HG03575 (cell line): ENCODE results near the gene RPS15A.
"Not testable (repeated sequence)": the region's sequence is repeated elsewhere in the genome, so short reads cannot be mapped to it uniquely, and the experiment has no call there.

Experiments
- ATAC-seq: cut with Tn5 transposase; IDR thresholded peaks from one replicate; pipeline ENCODE4 v1.9.1; 2021; ENCODE audit not compliant: unreplicated experiment, insufficient number of reproducible peaks, low FRiP score; ENCODE audit errors: extremely low read depth

Gene RPS15A

GRCh38 chr16:18800293-18800692 is 10.2 kb upstream of the RPS15A start:
- ATAC-seq = no peak

DNA sequence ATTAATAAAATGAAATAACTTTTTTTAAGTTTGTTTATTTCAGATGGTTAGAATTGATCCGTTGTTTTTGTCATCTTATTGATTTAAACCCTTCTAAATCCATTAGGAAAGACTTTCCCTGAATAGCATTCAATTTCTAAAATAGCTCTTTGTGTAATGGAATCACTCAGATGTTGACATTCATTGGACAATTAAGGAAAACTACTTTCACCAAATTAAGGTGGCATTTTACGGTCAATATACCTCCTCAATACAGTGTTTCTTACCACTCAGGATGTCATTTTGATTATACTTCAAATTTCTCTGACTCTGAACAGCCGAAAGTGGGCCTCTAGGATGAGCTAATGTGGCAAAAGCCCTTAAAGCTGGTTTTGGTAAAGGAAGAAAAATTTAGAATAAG is 9.4 kb upstream of the RPS15A start:
- no peak for ATAC-seq

- no peak for ATAC-seq
Measured at GRCh38 chr16:18797746-18798145, 7.6 kb upstream of the RPS15A start.

GRCh38 chr16:18796377-18796776 is 6.2 kb upstream of the RPS15A start:
- ATAC-seq = no peak

DNA sequence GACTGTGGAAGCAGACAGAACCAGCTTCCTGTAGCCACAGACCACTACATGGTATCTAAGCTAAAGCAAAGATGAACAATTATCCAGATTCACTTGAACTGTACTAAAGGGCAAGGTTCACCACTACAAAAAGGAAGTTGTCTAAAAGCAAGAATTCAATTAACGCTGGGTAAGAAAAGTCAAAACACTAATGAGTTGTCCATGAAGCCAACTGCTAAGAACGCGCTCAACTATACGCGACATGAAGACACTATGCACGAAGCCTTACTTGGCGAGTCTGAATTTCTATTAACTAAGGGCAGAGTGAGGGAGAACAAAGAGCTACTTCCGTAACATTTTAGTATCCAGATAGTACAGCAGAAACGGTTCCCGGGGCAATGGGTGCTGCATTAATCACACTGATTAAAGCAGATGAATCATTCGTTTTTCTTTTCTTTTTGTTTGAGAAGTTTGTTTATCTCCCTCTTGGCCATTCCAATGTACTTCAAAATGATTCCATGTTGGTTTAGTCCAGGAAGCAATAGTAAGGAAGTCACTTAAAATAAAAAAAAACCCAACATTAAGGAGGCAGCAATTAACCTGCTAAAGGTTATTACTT is 2.8 kb upstream of the RPS15A start:
- no peak for ATAC-seq

GRCh38 chr16:18789515-18789849 is 652 bp downstream of the RPS15A start:
- ATAC-seq = no peak

- no peak for ATAC-seq
Measured at GRCh38 chr16:18788828-18789514, 1.2 kb downstream of the RPS15A start.

DNA sequence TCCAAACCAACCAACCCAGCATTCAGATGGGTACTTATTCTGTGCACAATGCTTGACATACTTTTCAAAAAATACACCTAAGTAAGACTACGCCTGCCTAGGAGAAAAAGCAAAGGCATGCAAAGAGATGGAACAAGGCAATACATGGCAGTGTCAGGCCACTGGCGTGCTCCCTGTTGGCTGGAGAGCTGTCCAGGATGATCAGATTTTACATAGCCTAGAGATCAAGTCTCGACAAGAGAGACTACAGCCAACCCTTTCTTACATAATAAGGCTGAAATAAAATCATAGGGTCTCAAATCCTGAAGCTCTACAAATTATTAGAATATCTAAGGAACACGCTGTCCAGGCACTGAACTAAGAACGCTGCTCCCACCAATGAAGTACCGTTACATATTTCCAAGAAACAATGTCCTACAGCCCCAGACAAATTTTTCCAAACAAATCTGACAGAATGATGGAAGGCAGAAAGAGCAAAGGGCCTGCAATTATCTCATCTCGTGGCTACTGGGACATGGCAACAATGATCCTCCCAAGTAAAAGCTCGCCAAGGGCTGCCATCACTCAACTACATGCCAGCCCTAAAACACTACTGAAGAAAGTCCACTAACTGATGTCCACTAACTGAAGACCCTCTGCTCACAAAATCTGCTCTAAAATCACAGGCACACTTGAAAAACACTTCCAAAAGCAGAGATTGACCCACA is 5.1 kb downstream of the RPS15A start:
- no peak for ATAC-seq

DNA sequence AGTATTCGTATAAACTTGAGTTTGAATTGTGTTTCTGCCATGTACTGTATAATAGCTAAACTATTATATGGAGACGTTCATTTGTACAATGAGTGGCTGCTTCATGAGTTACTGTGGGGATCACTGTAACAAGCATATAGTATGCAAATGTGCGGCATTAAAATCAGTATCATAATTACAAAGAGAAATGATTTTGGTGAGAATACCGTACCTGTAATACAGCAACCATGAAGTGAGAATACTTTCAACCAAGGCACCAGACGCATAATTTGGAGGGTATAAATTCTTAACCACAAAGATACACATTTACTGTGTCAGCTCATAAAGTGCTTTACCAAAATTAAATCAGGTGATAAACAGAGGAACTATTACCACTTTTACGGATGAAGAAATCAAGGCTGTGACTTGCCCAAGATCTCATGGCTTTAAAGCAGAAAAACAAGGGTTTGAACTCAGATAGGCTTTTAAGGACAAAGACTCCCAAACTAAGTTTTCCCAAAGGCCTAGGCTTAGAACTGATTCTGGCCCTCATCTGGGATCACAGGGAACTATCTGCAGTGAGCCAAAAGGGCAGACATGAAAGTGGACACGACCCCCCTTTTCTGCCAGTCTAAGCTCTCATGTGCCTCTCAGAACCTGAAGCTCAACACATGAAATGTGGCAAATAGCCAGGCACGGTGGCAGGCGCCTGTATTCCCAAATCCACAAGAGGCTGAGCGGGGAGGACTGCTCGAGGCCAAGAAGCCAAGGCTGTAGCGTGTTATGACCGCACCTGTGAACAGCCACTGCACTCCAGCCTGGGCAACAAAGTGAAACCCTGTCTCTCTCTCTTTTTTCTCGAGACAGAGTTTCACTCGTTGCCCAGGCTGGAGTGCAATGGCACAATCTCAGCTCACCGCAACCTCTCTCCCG is 6.4 kb downstream of the RPS15A start:
- ATAC-seq = no peak

GRCh38 chr16:18782697-18783429 is 7.3 kb downstream of the RPS15A start:
- ATAC-seq = no peak

DNA sequence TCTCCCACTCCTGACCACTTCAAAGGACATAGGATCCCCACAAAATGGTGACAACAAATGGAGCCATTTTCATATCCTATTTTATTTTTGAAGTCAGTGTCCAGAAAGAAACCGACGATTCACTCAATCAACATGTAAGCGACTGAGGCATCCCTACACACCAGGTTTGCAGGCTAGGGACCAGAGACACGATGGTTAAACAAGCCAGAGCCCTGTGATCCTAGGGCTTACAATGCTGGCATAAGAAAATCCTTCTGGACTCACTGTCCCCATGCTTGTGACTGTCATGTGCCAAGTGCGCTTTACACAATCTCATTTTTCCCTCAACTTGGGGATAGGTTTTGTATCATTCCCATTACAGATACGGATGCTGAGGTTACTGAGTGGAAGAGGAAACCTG is 8.9 kb downstream of the RPS15A start:
- not testable (repeated sequence) for ATAC-seq

DNA sequence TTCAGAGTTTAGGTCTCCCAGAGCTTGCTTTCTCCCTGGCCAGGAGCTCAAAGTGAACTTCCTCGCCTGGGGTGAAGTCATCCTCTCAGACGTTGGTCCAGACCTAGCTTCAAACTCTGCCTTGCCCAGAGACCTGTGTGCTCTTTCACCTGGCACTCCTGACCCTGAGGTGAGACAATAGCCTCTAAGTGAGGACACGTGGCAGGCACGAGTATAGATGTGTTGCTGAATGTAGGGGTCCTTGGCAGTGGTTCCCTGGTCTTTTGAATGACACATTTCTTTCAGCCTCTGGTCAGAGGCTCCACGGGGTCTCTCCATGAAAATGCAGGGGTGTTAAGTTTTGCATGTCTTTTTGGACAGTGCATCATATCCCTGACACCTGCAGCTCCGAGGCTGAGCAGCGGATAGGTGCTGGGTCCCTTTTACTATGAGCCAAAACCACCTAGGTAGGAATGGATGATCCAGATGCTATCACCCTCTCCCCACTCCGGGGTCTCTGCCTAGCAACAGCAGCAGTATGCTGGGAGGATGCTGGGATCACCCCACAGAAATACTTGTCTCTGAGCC is 9.6 kb downstream of the RPS15A start:
- ATAC-seq = not testable (repeated sequence)

DNA sequence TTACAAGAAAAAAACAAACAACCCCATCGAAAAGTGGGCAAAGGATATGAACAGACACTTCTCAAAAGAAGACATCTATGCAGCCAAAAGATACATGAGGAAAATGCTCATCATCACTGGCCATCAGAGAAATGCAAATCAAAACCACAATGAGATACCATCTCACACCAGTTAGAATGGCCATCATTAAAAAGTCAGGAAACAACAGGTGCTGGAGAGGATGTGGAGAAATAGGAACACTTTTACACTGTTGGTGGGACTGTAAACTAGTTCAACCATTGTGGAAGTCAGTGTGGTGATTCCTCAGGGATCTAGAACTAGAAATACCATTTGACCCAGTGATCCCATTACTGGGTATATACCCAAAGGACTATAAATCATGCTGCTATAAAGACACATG is 12.5 kb downstream of the RPS15A start:
- not testable (repeated sequence) for ATAC-seq

GRCh38 chr16:18776334-18776733 is 13.8 kb downstream of the RPS15A start:
- not testable (repeated sequence) for ATAC-seq

DNA sequence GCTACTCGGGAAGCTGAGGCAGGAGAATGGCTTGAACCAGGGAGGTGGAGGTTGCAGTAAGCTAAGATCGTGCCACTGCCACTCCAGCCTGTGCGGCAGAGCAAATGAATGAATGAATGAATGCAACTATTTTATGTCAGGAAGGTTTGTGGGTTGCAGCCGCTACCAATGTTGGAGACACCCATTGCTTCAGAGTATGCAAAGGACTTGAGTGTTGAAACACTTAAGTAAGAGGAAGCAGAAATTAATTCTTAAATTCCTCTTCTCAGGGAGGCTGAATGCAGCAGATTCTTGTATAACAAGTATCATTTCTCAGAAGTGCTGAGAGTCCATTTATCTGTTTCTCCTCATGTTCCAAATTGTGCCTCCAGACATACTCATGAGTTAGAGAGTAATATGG is 15.5 kb downstream of the RPS15A start:
- not testable (repeated sequence) for ATAC-seq

GRCh38 chr16:18772171-18772570 is 18.0 kb downstream of the RPS15A start:
- not testable (repeated sequence) for ATAC-seq

DNA sequence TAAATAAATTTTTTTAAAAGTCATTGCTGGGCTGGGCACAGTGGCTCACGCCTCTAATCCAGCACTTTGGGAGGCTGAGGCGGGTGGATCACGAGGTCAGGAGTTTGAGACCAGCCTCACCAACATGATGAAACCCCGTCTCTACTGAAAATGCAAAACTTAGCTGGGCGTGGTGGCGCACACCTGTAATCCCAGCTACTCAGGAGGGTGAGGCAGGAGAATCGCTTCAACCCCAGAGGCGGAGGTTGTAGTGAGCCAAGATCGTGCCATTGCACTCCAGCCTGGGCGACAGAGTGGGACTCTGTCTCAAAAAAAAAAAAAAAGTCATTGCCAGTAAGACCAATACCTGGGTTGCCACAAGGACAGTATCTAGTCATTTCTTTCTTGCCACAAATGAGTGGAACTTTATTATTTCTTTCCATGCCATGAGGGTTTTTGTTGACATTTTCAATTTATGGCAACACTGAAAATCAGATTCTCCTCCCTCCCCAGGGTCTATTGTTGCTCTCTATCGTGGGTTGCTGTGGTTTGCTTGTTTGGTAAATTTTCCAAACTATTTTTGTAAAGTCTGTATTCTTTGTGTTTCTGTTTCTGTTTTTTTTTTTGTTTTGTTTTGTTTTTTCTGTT is 19.7 kb downstream of the RPS15A start:
- not testable (repeated sequence) for ATAC-seq

DNA sequence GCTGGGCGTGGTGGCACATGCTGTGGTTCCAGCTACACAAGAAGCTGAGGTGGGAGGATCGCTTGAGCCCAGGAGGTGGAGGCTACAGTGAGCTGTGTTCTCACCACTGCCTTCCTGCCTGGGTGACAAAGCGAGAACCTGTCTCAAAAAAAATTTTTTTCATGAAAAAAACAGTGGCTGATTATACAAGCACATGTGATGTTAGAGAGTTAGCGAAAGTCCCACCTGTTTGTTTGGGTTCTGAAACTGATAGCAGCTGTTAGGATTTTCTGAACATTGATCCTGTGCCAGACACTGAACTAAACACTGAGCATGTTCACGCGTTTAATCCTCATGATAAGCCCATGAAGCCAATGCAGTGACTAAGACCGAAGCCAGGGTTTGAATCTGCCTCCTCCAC is 22.9 kb downstream of the RPS15A start:
- not testable (repeated sequence) for ATAC-seq
